ENCODE results near the gene UQCRC1.

DNA sequence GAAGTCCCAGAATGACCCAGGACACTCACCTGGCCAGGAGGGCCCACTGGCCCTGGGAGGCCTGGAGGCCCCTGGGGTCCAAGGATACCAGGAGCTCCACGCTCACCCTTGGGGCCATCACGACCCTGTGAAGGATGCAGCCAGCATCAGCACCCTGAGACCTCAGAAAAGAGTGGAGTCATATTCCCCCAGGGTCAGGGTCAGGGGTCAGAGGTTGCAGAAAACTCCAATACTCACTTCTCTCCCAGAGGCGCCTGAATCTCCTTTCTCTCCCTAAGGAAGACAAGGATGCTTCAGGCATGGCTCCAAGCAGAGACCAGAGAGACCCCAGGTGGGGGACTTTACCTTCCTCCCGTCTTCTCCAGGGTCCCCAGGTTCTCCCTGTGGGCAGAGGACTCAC lies 32.8 kb downstream of the UQCRC1 start:
- TF ChIP-seq, protein P1, sequence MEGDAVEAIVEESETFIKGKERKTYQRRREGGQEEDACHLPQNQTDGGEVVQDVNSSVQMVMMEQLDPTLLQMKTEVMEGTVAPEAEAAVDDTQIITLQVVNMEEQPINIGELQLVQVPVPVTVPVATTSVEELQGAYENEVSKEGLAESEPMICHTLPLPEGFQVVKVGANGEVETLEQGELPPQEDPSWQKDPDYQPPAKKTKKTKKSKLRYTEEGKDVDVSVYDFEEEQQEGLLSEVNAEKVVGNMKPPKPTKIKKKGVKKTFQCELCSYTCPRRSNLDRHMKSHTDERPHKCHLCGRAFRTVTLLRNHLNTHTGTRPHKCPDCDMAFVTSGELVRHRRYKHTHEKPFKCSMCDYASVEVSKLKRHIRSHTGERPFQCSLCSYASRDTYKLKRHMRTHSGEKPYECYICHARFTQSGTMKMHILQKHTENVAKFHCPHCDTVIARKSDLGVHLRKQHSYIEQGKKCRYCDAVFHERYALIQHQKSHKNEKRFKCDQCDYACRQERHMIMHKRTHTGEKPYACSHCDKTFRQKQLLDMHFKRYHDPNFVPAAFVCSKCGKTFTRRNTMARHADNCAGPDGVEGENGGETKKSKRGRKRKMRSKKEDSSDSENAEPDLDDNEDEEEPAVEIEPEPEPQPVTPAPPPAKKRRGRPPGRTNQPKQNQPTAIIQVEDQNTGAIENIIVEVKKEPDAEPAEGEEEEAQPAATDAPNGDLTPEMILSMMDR (IDR thresholded peaks at IDR 0.05) = no peak
- TF ChIP-seq EZH2 (IDR thresholded peaks at IDR 0.05) (no peak), EZH2phosphoT487 (IDR thresholded peaks at IDR 0.05) (no peak)
